Activated T-cell treated with anti-CD3 and anti-CD28 coated beads for 4 hours (primary cell): ENCODE measurements around the gene INTS15.
A peak's percentile ranks its signal among the peaks of the same experiment; 100 is the strongest.
"Not testable (repeated sequence)": the region's sequence is repeated elsewhere in the genome, so short reads cannot be mapped to it uniquely, and the experiment has no call there.

Experiments
- DNase-seq: peaks from one replicate; pipeline ENCODE4 v3.0.0-alpha.2; 2020

The INTS15 gene

DNA sequence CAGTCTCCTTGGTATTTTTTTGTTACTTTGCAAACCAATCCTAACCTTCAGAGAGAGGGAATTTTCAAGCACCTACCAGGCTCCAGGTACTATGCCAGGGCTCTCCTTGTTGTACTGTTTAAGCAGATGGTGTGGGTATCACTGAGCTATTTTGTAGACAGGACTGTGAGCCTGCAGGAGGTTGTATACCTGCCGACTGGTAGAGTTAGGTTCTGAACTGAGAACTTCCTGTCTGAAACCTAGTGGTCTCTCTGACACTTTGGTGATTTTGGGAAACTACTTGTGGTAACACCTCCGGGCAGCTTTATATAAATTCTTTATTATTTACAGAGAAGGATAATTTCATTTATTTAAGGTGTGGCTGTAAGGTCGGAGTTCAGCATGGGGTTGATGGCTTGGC lies 30.1 kb downstream of the INTS15 start:
- DNase-seq: no peak

- DNase-seq: no peak
Observed at GRCh38 chr7:6621195-6622133, 31.6 kb downstream of the INTS15 start.

DNA sequence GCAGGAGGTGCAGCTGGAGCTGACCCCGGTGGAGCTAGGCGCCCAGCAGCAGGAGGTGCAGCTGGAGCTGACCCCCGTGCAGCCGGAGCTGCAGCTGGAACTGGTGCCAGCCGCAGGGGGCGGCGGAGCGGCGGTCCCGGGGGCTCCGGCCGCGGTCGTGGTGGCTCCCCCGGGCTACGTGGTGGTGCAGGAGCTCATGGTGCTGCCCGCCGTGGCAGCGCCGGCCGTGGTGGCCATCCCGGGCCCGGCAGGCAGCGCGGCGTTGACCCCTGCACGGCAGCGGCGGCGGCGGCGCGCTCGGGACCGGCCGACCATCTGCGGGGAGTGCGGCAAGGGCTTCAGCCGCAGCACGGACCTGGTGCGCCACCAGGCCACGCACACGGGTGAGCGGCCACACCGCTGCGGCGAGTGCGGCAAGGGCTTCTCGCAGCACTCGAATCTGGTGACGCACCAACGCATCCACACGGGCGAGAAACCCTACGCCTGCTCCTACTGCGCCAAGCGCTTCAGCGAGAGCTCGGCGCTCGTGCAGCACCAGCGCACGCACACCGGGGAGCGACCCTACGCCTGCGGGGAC lies 32.4 kb downstream of the INTS15 start:
- no peak for DNase-seq

- DNase-seq: no peak
Observed at GRCh38 chr7:6623589-6624245, 33.9 kb downstream of the INTS15 start.

GRCh38 chr7:6624246-6624611 lies 34.4 kb downstream of the INTS15 start:
- no peak for DNase-seq

DNA sequence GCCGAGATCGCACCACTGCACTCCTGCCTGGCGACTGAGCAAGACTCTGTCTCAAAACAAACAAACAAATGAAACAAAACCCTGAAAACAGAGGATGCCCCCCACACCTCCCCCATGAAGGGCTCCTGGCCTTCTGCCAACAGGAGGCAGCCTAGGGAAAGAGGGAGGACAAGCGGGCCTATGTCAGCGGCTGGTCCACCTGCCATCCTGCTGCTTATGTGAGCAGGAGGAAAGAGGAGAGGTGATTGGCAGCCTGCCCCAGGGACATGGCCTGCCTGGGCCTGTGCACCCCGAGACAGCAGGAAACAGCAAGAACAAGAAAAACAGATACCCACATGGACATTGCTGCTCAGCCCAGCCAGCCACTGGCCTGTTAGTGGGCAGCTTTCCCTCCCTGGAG lies 38.2 kb downstream of the INTS15 start:
- no peak for DNase-seq

- DNase-seq: no peak
Observed at GRCh38 chr7:6630007-6630849, 40.4 kb downstream of the INTS15 start.

DNA sequence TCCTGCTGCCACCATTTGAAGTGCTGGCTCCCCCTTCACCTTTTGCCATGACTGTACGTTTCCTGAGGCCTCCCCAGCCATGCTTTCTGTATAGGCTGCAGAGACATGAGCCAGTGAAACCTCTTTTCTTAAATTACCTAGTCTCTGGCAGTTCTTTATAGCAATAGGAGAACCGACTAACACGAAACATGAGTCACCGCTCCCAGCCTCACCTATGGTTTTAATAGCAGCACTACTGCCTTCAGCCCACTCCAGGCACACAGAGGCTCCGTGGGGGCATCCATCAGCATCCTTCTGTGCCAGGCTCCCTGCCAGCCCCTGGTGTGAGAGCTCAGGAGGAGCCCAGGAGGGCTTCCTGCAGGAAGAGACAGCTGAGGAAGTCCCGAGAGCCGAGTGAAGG lies 41.8 kb downstream of the INTS15 start:
- DNase-seq: no peak

- DNase-seq: no peak
Observed at GRCh38 chr7:6634021-6634420, 44.2 kb downstream of the INTS15 start.

- DNase-seq: not testable (repeated sequence)
Observed at GRCh38 chr7:6634971-6635370, 45.1 kb downstream of the INTS15 start.

DNA sequence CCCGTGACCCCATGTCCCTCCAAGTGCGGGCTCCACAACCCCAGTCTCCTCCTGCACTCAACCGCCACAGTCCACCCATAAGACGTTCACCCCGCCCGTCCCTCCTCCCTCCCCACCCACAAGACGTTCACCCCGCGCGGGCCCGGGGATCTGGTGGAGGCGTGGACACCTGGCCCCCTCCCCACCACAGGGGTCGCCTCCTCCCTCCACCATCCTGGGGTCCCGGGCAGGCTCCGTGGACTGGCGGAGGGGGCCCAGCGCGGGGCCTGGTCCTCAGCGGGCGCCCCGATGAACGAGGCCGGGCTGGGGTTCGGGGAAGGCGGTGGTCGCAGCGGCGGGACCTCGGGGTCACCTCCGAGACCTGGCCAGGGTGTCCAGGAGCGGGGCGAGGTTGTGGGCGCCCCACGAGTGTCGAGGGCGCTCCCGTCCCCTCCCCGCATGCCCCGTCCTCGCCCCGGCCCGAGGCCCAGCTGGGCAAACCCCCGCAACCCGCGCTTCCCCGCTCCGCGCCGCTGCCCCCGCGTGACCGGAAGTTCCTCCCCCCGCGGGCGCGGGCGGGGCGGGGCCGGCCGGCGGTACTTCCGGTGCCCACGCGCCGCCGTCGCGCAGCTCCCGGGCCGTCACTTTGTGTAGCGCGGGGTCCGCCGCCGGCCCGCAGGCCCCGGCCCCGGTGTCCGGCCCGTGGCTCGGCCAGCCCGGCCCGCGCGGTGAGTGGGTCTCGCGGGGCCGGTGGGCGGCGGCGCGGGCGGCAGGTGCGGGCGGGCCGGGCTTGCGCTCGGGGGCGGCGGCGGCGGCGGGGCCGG lies 47.1 kb downstream of the INTS15 start, which contains the start of gene ZNF316:
Gene ZNF316 (plus strand): TSS at position 578 of the 803 bp plus-strand sequence. CDS start 5,092 bp downstream, outside the sequence.
- peak; percentile 47 for DNase-seq

DNA sequence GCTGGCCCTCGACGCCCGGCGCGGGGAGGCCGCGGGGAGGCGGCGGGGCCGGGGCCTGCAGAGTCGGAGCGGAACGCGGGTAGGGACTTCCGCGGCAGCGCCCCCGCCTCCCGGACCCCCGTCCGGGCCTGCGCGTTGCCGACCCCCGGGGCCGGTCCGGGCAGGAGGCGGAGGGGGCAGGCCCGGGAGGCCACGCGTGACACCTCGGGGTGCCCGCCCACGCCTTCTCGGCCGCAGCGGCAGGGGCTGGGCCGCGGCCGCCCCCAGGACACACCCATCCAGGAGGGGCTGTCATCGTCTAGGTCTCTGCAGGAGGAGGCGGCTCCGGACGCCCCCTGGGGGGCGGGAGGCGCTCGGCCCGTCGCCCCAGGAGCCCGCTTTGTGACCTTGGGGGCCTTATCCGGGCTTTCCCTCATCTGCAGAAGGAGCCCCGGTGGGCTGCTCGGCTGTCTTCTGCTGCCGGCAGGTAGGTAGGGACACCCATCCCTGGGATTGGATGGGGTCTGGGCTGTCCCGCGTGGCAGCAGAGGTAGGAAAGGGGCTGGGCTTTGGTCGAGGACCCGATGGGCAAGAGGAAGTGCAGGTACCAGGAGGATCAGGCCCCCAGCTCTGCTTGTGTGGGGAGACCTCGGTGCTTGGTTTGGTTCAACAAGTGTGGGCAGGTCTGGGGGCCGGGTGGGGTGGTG lies 47.9 kb downstream of the INTS15 start:
- peak; percentile 29 for DNase-seq

GRCh38 chr7:6639032-6639431 lies 49.2 kb downstream of the INTS15 start:
- DNase-seq: no peak

GRCh38 chr7:6639627-6640026 lies 49.8 kb downstream of the INTS15 start:
- no peak for DNase-seq

DNA sequence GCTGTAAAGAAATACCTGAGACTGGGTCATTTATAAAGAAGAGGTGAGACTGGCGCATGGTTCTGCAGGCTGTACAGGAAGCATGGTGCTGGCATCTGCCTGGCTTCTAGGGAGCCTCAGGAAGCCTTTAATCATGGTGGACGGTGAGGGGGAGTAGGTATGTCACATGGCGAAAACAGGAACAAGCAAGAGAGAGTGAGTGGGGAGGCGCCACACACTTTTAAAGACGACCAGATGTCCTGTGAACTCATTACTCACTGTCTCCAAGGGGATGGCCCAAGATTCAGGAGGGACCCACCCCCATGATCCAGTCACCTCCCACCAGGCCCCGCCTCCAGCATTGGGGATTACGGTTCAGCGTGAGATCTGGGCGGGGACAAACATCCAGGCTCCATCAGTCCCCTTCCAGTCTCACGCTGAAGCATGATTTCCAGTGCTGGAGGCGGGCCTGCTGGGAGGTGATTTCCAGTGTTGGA lies 50.5 kb downstream of the INTS15 start:
- peak; percentile 23 for DNase-seq

DNA sequence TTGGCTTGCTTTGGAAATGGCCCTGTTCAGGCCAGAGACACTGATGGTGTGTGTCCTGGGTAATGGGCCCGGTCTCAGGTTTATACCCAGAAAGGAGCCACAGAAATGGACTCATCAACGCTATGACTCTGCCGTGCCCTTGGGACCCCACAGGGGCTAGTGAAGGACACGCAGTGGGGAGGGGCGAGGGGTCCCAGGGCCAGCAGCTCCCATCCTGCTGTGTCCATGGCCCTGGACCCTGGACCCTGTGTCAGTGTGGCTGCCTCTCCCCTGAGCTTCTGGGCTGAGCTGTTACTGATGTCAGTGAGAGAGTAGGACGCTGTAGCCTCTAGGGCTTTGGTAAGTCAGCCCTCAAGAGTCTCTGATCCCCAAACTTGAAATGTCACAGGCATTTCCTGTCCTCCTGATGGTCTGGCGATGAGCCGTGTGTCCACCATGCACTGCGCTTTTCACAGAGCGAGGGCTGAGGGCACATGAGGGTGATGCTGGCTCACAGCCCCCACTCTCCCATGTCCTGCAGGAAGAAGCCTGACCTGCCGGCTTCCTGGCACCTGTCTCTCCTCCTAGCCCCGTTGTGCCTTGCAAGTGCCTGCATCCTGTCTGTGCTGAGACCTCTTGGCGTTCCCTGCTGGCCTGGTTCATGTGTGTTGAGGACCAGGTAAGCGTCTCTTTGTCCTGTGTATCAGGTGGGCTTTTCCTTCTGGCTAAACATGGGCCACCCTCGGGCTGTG lies 51.6 kb downstream of the INTS15 start:
- DNase-seq: no peak

GRCh38 chr7:6642239-6642839 lies 52.5 kb downstream of the INTS15 start:
- DNase-seq: no peak

DNA sequence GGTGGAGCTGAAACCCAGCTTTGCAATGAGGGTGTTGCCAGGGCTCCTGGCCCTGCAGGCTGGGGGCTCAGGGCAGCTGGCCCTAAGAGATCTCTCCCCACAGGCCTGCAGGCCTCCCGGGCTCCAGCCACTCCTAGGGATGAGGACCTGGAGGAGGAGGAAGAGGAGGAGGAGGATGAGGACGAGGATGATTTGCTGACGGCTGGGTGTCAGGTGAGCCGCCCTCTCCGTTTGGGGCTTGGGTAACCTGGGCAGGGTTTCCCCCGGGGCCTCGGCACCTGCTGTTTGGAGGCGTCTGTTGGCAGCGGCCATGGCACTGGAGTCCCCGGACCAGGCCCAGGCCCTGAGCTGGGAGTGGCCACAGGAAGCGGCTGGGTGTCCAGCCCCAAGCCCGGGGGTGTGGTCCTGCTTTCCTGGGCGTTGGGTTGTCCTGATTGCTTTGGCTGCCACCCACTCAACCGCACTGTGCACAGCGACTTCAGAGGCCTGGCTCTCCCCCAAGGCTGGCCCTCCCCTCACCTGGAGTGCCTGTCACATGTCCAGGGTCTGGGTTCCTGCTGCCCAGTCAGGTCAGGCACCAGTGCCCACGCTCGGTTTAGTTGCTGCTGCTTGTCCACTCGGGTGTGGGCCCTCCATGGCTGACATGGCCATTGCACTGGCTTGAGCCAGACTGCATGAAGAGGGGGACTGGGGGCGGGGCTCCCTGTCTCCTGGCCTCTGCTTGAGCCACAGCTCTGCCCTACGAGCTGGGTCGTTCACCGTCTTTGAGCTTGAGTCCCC lies 53.2 kb downstream of the INTS15 start:
- no peak for DNase-seq
